Activated naive CD4-positive, alpha-beta T cell treated with Interleukin-2 at 50 U/mL for 16 hours (primary cell): ENCODE results near the gene HMGXB4.
A peak's percentile ranks its signal among the peaks of the same experiment; 100 is the strongest.
"Not testable (repeated sequence)": the region's sequence is repeated elsewhere in the genome, so short reads cannot be mapped to it uniquely, and the experiment has no call there.

Experiments used
- DNase-seq: peaks from one replicate; pipeline ENCODE4 v3.0.0-alpha.2; 2020

The HMGXB4 gene

GRCh38 chr22:35257321-35258190 lies at the start of gene HMGXB4:
TSS of gene HMGXB4 (plus strand) at chr22:35257493. CDS start at chr22:35262391, 4,898 bp downstream.
- peak; percentile 88 for DNase-seq

- DNase-seq: no peak
These were observed 49.3 kb upstream of the HMGXB4 start for GRCh38 chr22:35208003-35208402.

GRCh38 chr22:35209203-35209602 lies 48.1 kb upstream of the HMGXB4 start:
- DNase-seq: no peak

GRCh38 chr22:35212009-35212408 lies 45.3 kb upstream of the HMGXB4 start:
- no peak for DNase-seq

- no peak for DNase-seq
These were observed 44.3 kb upstream of the HMGXB4 start for GRCh38 chr22:35212996-35213395.

GRCh38 chr22:35214968-35215367 lies 42.3 kb upstream of the HMGXB4 start:
- DNase-seq: no peak

- DNase-seq: no peak
These were observed 41.3 kb upstream of the HMGXB4 start for GRCh38 chr22:35215993-35216392.

GRCh38 chr22:35217527-35217926 lies 39.8 kb upstream of the HMGXB4 start:
- DNase-seq: no peak

- DNase-seq: no peak
These were observed 39.2 kb upstream of the HMGXB4 start for GRCh38 chr22:35218079-35218478.

- DNase-seq: no peak
These were observed 38.3 kb upstream of the HMGXB4 start for GRCh38 chr22:35219012-35219411.

GRCh38 chr22:35220221-35220620 lies 37.1 kb upstream of the HMGXB4 start:
- no peak for DNase-seq

GRCh38 chr22:35225010-35225409 lies 32.3 kb upstream of the HMGXB4 start:
- DNase-seq: no peak

- no peak for DNase-seq
These were observed 30.2 kb upstream of the HMGXB4 start for GRCh38 chr22:35226958-35227647.

GRCh38 chr22:35229865-35230264 lies 27.4 kb upstream of the HMGXB4 start:
- DNase-seq: no peak

- no peak for DNase-seq
These were observed 26.9 kb upstream of the HMGXB4 start for GRCh38 chr22:35230417-35230816.

- no peak for DNase-seq
These were observed 26.3 kb upstream of the HMGXB4 start for GRCh38 chr22:35230839-35231584.

GRCh38 chr22:35231585-35232084 lies 25.7 kb upstream of the HMGXB4 start:
- peak; percentile 72 for DNase-seq

- not testable (repeated sequence) for DNase-seq
These were observed 18.5 kb upstream of the HMGXB4 start for GRCh38 chr22:35238749-35239148.

GRCh38 chr22:35244507-35244906 lies 12.8 kb upstream of the HMGXB4 start:
- DNase-seq: not testable (repeated sequence)

- no peak for DNase-seq
These were observed 7.1 kb upstream of the HMGXB4 start for GRCh38 chr22:35250156-35250555.

GRCh38 chr22:35253946-35254345 lies 3.3 kb upstream of the HMGXB4 start:
- DNase-seq: no peak

- DNase-seq: no peak
These were observed 332 bp upstream of the HMGXB4 start for GRCh38 chr22:35257002-35257320.
